ENCODE measurements around the gene LRRC25.
"Not testable (repeated sequence)": the region's sequence is repeated elsewhere in the genome, so short reads cannot be mapped to it uniquely, and the experiment has no call there.

The LRRC25 gene

DNA sequence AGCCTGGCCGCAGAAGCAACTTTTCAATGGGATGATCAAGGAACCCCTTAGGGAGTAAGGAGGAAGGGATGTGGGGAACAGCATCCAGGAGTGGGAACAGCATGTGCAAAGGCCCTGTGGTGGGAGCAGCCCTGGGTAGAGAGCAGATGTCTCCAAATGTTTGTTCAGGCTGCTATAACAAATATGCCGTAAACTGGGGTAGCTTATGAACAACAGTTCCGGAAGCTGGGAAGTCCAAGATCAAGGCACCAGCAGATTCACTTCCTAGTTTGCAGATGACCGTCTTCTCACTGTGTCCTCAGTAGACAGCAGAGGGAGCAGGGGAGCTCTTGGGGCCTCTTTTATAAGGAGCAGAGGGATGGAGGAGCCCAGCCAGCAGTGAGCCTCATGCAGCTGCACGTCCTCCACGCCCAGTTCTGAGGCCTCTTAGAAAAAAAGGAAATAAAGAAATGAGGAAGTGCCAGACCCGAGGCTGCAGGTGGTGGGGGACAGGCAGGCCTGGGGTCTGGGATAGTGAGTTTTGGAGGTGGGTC, 4.2 kb upstream of the LRRC25 start:
- DNase-seq, result no peak

DNA sequence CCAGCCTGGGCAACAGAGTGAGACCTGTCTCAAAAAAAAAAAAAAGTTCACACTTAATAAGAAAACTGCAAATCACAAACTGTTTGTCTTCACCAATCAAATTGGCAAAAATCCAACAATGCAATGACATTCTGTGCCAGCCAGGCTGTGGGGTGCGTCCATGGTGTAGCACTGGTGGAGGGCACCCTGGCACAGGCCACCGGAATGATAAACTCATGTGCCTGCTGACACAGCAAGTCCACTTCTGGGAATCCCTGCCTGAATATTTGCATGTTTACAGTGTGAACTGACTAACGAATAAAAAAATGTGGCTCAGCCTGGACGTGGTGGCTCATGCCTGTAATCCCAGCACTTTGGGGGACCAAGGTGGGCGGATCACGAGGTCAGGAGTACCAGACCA, 1.6 kb upstream of the LRRC25 start:
- no peak for DNase-seq

DNA sequence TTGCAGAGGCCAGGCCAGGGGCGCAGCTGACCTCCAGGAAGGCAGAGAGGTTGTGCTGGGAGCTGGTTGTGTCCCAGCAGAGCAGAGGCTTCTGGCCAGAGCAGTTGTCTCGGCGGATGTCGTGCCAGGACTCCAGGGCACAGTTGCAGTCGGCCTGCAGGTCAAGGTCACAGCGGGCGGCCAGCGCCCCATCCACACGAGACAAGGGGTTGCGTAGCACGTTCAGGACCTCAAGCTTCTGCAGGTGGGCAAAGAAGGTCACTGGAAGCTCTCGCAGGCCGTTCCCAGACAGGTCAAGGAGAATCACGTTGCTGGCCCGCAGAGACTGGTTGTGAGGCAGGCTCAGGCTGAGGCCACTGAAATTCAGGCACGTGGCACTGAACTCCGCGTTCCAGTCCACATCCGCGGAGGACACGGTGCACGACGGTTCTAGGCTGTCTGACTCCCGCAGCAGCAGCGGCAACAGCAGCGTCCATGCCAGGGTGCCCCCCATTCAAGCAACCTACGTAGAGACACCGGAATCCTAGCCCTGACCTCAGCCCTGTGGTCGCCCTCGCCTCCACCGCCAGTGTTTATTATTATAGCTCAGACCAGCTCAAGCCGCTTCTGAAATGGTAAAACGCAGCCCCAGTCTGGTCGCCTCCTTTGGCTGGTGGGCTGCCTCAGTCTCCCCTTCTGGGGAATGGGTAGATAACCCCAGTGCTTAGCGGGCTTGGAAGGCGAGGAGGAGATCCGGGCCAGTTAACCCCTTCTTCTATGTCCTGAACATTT, 766 bp downstream of the LRRC25 start:
- no peak for DNase-seq

DNA sequence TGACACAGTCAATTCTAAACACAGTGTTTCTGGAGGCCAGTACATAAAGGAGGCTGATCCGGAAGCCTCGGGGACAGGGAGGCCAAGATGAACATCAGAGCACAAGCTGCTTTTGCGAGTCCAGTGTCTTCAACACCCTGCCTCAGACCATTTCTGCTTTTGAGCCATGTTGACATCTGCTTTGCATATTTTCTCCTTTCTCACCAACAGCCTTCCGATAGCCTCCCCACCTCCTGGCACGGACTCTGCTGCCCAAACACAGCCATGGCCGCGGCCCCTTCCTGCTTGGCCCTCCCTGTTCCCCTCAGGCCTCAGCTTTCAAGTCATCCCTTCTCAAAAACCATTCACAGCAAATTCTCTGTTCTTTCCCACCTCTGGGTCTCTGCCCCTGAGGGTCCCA, 3.6 kb downstream of the LRRC25 start:
- no peak for DNase-seq

DNA sequence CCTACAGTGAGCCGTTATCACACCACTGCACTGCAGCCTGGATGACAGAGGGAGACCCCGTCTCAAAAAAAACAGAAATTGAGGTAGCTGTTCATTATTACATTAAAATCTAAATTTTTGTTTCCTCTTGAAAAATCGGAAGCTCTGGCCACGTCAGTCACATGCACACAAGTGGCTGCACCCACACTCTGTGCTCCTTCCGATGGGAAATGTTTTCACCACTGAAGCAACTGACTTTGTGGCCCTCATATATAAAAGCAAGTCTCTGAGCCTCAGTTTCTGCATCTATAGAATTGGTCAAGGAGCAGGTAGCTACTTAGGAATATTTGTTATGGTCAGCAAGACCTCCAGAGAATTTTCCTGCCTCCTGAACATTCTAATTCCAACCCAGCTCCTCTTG, 4.5 kb downstream of the LRRC25 start:
- DNase-seq, result no peak

DNA sequence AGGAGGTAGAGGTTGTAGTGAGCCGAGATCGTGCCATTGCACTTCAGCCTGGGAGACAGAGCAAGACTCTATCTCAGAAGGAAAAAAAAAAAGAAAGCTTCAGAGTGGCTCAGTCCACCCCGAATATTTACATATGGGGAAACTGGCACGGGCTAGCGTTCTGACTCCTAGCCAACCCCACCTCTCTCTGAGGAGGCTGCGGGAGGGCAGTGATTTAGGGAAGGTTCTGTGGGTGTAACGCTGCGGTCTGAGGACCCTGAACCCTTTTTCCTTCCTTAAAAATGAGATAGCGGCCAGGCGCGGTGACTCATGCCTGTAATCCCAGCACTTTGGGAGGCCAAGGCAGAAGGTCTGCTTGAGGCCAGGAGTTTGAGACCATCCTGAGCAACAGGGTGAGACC, 5.0 kb downstream of the LRRC25 start:
- no peak for DNase-seq

DNA sequence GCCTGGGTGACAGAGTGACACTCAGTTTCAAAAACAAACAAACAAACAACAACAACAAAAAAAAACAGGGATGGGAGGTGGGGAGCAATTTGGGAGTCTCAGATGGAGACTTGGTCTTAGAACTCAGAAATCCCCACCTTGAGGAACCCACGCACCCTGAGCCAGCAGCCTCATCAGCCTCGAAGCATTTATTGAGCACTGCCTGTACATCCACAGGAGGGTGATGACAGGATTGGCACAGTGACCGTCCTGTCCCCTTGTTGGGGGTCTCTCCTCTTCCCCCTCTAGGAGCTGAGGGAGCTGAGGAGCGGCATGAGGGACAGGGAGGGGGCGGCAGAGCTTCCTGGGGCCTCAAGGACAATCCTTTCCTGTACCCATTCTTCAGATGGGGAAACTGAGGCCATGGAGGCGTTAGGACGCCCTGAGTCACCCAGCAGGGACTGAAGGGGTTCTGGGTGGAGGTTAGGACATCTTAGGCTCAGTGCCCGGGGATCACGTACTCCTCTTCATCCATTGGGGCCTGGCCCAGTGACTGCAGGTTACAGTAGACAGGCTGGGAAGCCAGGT, 5.8 kb downstream of the LRRC25 start:
- no peak for DNase-seq

DNA sequence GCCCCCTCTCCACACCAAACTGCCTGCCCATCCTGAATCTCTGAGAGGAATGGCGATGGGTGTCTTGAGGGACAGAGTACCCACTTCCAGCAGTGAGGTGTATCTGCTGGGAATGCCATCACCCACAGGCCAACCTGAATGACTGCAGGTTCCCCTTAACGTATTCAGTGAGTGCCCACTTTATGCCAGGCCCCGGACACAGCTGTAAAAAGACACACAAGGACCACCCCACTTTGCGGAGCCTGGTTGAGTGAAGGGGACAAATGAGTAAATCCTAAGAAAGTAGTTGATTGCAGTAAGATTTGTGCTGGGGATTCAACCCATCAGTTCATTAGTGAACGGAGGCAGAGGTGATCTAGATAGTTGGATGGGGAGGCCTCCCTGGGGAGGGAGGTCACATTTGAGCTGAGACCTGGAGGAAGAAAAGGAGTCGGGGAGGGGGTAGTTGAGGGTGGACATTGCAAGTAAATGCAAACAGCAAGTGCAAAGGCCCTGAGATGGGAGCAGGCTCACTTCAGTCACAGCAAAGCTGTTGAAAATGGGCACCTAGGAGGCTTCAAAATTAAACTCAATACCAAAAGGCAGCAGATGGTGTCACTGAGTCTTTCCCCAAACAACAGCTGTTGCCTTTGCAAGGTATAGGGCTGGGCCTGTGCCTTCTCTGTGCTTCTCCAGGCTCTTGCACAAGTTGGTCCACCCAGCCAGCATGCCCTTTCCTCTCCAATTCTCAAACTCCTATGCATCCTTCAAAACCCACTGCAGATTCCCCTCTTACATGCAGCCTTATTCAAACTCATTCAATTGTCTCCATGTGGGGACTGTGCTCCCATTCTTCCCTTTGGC, 7.1 kb downstream of the LRRC25 start:
- DNase-seq, result no peak

DNA sequence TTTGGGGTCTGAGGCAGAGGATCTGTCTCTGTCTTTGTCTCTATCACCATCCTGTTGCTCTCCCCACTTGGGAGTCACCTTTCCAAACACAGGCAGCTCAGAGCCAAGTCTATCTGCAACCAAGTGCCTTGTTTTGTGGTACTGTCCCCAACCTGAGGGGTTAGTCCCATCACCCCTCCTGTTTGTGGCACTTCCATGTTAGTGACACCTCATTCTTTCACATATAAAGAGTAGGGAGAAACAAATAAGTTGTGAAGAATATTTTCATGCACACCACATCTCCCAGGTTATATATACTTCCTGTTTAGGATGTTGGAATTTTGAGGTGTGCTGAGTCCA, 7.7 kb downstream of the LRRC25 start:
- no peak for DNase-seq

DNA sequence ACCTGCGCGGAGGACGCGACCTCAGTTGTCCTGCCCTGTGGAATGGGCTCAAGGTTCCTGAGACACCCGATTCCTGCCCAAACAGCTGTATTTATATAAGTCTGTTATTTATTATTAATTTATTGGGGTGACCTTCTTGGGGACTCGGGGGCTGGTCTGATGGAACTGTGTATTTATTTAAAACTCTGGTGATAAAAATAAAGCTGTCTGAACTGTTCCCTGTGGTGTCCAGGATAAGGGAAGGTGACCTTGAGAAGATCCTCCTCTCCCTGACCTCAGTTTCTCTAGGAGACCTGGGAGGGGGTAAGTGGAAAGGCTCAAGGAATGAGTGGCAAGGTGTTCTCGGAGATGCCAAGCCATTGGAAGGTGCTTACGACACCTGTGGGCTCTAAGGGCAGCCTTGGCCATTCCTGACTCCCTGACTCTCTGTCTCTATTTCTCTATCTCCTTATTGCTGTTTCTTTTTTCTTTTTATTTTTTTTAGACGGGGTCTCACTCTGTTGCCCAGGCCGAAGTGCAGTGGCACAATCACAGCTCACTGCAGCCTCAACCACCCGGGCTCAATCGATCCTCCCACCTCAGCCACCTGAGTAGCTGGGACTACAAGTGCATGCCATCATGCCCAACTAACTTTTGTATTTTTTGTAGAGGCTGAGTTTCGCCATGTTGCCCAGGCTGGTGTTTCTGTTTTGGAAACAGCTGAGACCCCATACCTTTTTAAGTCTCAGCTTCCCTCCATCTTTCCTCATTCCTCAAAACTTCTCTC, 8.3 kb downstream of the LRRC25 start:
- no peak for DNase-seq

DNA sequence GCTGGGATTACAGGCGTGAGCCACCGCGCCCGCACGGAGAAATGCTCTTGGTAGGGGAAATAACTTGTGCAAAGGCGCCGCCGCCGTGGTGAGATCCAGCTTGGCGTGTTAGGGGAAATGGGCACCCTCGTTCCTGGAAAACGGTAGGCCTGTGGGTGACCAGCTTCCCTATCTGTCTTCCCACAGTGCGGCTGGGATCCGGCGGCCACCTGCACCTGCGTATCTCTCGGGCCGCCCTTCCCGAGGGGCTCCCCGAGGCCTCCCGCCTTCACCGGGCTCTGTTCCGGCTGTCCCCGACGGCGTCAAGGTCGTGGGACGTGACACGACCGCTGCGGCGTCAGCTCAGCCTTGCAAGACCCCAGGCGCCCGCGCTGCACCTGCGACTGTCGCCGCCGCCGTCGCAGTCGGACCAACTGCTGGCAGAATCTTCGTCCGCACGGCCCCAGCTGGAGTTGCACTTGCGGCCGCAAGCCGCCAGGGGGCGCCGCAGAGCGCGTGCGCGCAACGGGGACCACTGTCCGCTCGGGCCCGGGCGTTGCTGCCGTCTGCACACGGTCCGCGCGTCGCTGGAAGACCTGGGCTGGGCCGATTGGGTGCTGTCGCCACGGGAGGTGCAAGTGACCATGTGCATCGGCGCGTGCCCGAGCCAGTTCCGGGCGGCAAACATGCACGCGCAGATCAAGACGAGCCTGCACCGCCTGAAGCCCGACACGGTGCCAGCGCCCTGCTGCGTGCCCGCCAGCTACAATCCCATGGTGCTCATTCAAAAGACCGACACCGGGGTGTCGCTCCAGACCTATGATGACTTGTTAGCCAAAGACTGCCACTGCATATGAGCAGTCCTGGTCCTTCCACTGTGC, 9.1 kb downstream of the LRRC25 start:
- DNase-seq, result peak; percentile 91

DNA sequence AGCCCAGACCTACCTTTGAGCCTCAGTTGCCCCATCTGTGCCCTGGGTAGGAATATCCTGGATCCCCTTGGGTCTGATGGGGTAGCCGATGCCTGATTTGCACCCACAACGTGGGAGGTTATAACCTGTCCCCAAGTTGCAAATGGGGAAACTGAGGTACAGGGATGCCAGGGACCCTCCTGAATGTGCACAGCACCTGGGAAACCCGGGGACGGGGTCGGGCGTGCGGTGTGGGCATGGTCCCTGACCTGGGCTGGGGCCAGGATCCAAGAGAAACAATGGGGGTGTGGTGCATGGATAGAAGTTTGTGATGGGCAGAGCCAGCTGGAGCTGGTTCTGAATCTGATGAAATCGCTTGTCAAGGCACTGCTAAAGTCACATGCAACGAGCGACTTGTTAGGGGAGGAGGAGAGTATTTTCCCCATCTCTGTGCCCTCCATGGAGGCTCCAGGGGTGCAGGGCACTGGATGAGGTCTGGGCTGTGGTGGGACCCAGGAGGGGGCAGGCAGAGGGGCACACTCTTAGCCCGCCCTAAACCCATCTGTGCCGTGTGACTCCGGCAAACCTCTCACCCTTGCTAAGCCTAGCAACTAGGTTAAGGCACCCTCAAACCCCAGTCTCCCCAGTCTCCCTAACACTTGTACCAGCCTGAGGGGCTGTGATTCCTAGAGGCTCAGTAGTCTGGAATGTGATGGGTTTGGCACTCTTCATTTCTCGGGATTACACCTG, 10.7 kb downstream of the LRRC25 start:
- no peak for DNase-seq

DNA sequence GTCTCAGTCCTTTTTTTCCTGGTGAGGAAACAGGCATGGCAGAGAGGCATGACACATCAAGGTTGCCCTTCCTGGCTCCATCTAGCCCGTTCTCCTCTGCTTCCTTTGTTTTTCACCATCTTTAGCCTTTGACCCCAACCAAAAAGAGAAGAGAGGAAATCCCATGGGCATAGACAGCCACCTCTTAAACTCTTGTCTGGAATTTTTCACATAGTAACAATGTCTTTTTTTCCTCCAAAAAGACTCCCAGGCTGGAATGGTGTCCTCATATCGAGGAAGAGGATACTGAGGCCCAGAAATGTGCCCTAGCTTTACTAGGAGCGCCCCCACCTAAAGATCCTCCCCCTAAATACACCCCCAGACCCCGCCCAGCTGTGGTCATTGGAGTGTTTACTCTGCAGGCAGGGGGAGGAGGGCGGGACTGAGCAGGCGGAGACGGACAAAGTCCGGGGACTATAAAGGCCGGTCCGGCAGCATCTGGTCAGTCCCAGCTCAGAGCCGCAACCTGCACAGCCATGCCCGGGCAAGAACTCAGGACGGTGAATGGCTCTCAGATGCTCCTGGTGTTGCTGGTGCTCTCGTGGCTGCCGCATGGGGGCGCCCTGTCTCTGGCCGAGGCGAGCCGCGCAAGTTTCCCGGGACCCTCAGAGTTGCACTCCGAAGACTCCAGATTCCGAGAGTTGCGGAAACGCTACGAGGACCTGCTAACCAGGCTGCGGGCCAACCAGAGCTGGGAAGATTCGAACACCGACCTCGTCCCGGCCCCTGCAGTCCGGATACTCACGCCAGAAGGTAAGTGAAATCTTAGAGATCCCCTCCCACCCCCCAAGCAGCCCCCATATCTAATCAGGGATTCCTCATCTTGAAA, 11.5 kb downstream of the LRRC25 start, which contains the start of gene GDF15:
TSS of gene GDF15 (plus strand) at position 484 of the 868 bp plus-strand sequence. CDS start at position 516, 32 bp downstream.
- DNase-seq, result peak; percentile 68

DNA sequence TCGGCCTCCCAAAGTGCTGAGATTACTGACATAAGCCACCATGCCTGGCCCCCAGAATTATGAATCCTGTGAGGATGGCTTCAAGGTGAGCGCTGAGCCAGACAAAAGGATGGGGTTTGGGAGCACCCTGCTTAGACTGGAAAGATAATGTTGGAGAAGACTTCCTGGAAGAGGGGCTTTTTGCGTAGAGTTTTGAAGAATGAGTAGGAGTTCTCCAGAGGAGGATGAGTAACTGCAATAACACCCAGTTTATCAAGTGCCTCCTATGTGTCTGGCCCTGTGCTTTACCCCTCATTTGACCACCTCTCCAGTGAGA, 12.1 kb downstream of the LRRC25 start:
- no peak for DNase-seq

DNA sequence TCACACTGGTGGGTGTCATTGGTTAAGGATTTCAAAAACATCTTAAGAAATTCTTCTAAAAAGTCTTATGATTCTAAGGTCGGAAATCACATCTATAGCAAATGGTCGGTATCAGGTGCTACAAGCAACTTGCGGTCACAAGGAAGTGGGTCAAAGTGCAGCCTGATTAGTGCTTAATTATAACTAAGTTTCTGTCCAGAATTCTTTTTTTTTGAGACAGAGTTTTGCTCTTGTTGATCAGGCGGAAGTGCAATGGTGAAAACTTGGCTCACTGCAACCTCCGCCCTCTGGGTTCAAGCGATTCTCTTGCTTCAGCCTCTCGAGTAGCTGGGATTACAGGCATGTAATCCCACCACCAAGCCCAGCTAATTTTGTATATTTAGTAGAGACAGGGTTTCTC, 12.6 kb downstream of the LRRC25 start:
- no peak for DNase-seq

DNA sequence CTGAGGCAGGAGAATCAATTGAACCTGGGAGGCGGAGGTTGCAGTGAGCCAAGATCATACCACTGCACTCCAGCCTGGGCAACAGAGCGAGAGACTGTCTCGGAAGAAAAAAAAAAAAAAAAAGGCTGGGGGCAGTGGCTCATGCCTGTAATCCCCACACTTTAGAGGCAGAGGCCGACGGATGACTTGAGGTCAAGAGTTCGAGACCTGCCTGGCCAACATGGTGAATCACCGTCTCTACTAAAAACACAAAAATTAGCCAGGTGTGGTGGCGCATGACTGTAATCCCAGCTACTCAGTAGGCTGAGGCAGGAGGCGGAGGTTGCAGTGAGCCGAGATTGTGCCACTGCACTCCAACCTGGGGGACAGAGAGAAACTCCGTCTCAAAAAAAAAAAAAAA, 13.8 kb downstream of the LRRC25 start:
- not testable (repeated sequence) for DNase-seq

DNA sequence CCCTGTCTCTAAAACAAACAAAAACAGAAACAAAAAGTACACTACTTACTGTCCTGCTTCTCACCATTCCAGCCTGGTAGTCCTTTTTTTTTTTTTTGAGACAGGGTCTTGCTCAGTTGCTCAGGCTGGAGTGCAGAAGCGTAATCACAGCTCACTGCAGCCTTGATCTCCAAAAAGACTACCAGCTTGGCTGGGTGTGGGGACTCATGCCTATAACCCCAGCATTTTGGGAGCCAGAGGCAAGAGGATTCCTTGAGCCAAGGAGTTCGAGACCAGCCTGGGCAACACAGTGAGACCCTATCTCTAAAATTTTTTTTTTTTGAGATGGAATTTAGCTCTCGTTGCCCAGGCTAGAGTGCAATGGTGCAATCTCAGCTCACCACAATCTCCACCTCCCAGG, 16.6 kb downstream of the LRRC25 start:
- no peak for DNase-seq

DNA sequence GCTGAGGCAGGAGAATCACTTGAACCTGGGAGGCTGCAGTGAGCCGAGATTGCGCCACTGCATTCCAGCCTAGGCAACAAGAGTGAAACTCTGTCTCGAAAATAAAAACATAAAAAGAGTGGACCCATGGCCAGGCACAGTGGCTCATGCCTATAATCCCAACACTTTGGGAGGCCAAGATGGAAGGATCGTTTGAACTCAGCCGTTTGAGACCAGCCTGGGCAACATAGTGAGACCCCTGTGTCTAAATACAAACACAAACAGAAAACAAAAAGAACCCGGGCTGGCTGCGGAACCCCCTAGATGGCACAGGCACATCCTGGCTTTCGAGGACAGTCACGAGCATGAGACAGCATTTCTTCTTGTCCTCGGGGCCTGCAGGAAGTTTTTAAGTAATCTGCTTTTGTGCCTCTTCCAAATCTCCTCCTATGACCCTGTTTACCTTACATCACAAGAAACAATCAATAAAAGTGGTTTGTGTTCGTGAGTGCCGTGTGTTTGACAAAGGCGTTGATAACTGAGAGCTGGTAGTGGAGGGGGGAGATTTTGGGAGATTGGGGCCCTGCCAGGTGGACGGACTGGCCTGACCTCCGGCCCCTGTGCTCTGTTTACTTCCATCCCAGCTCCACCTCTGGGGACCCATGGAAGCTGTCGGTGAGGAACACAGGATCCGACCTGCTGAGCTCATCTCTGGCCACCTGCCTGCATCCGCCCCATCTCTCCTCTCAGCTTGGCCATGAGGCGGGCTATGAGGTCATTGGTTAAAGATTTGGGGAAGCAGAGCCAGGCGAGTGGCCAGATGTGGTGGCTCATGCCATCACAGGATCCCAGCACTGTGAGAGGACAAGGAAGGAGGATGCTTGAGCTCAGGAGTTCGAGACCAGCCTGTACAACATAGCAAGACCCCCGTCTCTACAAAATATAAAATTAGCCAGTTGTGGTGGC, 17.3 kb downstream of the LRRC25 start:
- DNase-seq, result no peak

DNA sequence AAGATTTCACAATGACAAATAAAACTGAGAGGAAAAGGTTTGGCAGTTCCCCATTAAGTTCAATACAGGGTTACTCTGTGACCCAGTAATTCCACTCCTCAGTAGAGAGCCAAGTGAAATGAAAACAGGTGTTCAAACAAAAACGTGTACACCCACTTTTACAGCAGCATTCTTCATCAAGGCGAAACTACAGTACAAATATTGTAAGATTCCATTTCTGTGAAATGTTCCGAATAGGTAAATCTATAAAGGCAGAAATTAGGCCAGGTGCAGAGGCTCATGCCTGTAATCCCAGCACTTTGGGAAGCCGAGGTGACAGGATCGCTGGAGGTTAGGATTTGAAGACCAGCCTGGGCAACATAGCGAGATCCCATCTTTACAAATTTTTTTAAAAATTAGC, 20.4 kb downstream of the LRRC25 start:
- no peak for DNase-seq
